GM13977 (cell line): Measurements from ENCODE around the gene RALY.

Source experiments
- DNase-seq: peaks from one replicate; pipeline ENCODE4 v3.0.0; 2012; ENCODE audit warnings: low spot score
- in situ Hi-C: fragments of 300-500 bp; cut with MboI; formaldehyde crosslinking; loops from one replicate; pipeline ENCODE4 v1.12.0; 2022; ENCODE audit warnings: low sequenced_read_pairs, low pct_unique_long_range_greater_than_20kb, mixed read lengths, inconsistent platforms; ENCODE audit not compliant: unreplicated experiment
- TF ChIP-seq, protein P1 (sequence below): IDR thresholded peaks from 2 replicates; pipeline ENCODE4 v1.5.1; 2012; ENCODE audit warnings: mild to moderate bottlenecking, control low read depth; ENCODE audit not compliant: insufficient read depth; ENCODE audit errors: extremely low read depth, missing control alignments

RALY gene

DNA sequence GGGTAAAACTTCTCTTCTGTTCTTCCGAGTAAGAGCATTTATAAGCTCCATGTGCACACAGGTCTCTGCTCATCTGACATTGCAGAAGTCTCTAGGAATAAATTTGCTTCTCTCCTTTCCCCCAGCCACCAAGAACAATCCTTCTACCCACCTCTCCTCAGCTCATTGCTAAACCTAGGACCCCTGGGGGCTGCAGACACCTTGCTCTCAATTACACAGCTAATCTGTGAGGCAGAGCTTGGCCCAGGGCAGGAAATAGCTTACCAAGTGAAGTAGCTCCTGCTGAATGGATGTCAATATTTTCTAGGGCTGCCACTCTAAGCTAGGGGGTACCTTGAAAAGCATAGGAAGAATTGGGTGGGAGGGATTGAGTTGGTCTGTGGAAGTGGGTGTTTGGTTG is 74.3 kb downstream of the RALY start:
- TF ChIP-seq, protein P1, sequence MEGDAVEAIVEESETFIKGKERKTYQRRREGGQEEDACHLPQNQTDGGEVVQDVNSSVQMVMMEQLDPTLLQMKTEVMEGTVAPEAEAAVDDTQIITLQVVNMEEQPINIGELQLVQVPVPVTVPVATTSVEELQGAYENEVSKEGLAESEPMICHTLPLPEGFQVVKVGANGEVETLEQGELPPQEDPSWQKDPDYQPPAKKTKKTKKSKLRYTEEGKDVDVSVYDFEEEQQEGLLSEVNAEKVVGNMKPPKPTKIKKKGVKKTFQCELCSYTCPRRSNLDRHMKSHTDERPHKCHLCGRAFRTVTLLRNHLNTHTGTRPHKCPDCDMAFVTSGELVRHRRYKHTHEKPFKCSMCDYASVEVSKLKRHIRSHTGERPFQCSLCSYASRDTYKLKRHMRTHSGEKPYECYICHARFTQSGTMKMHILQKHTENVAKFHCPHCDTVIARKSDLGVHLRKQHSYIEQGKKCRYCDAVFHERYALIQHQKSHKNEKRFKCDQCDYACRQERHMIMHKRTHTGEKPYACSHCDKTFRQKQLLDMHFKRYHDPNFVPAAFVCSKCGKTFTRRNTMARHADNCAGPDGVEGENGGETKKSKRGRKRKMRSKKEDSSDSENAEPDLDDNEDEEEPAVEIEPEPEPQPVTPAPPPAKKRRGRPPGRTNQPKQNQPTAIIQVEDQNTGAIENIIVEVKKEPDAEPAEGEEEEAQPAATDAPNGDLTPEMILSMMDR = no peak
- in situ Hi-C loops = no loop called here
- DNase-seq = no peak

DNA sequence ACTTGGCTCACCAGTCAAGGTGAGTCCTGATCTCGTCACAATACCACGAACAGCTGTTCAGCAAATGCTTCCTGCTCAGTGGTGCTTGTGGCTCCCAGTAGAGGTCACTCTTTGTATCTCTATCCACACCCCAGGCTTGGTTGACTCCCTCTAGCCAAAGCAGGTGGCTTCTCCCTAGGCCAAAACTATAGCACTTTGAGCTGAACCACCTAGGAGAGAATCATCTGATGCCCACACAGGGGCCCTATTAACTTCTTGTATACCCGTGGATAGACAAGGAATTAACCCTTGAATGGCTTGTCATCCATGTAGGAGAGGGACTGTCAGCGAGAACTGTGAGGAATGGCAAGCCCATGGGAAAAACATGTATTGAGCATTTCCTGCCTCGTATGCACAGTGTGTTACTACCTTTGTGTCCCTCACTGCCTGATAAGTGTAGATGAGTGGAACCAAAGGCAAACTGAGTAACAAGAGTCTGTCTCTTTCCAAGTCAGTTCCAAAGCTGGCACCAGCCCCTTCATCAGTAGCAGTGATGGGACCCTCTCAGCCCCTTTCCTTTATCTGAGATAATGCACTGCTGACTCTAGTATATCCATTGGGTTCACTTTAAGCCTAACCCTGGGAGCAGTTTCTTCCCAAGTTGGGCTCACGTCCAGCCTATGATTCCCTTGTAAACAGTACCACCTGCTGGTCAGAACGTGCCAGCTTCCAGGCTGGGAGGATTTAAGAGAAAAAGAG is 75.8 kb downstream of the RALY start:
- DNase-seq = no peak
- TF ChIP-seq, protein P1 = peak; percentile 83
- in situ Hi-C loops = no loop called here

DNA sequence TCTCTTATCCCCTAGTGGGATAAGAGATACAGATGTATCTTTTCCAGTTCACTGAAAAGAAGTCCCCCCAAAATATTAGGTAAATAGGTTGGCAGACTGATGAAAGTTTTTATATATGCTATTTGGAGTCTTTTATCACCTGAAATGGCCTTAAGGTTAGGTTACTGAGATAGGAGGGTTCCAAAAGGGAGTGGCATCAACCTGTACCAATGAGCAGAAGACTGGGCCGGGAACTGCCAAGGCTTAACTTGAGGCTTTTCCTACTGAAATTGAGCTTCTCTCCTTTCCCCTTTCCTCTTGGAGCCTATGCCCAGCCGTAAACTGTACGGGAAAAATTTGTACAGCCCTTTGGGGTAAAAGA is 76.3 kb downstream of the RALY start:
- in situ Hi-C loops = no loop called here
- TF ChIP-seq, protein P1 = no peak
- no peak for DNase-seq

DNA sequence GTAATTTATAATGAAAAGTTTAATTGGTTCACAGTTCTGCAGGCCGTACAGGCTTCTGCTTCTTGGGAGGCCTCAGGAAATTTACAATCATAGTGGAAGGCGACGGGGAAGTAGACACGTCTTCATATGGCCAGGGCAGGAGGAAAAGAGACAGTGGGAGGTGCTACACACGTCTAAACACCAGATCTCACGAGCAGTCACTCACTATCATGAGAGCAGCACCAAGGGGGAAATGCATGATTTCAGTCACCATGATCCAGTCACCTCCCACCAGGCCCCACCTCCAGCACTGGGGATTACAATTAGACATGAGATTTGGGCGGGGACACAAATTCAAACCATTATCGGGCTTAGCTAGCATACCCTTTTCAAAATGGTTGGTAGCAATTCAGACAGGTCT is 77.1 kb downstream of the RALY start:
- DNase-seq = no peak
- in situ Hi-C loops = no loop called here
- TF ChIP-seq, protein P1 = no peak

DNA sequence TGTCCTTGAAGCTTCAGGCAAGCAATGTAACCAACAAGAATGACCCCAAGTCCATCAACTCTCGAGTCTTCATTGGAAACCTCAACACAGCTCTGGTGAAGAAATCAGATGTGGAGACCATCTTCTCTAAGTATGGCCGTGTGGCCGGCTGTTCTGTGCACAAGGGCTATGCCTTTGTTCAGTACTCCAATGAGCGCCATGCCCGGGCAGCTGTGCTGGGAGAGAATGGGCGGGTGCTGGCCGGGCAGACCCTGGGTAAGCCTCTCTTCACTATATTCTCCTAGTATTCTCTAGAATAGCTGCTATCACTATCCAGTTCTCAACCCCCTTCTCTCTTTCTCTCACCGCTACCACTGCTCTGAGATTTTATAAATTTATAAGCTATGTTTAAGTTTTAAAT is 78.4 kb downstream of the RALY start:
- TF ChIP-seq, protein P1 = no peak
- no peak for DNase-seq
- in situ Hi-C loops = no loop called here

DNA sequence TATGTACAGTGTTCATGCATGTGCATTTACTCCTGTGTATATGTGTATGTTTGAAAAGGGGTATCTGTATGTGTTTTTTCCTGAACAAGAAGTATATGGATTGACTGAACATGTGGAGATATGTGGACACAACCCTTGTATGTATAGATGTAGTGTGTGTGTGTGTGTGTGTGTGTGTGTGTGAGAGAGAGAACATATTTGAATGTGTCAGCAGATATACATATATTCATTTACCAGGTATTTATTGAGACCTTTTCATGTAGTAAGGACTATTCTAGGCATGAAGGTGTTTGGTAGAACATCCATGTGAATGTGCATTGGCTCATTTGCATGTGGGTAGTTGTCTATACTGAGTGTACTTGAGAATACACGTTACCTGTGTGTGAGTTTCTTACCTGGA is 79.1 kb downstream of the RALY start:
- no peak for DNase-seq
- in situ Hi-C loops = no loop called here
- TF ChIP-seq, protein P1 = no peak
